Measurements from ENCODE around the gene RBM20.

DNA sequence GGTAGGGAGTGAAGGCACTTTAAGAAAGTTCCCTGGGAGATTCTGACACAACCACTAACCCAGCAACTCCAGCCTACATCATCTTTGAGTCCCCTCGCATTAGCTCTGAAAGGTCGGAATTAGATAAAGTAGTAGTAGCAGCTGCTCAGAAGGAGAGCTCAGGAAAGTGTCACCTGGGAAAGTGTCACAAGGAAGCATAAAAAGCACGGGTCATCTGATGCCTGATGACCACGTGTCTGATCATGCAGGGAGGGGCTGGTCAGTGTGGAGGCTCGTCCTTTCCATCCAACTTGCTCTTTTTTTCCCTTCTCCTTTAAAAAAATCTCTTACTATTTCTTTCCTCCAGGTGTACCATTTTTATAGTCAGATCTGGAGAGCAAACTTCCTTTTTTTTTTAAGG, 180.5 kb downstream of the RBM20 start:
- TF ChIP-seq, protein P1, sequence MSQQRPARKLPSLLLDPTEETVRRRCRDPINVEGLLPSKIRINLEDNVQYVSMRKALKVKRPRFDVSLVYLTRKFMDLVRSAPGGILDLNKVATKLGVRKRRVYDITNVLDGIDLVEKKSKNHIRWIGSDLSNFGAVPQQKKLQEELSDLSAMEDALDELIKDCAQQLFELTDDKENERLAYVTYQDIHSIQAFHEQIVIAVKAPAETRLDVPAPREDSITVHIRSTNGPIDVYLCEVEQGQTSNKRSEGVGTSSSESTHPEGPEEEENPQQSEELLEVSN (IDR thresholded peaks at IDR 0.05; ENCODE audit: borderline replicate concordance, low read depth) = no peak
- TF ChIP-seq, protein P2, sequence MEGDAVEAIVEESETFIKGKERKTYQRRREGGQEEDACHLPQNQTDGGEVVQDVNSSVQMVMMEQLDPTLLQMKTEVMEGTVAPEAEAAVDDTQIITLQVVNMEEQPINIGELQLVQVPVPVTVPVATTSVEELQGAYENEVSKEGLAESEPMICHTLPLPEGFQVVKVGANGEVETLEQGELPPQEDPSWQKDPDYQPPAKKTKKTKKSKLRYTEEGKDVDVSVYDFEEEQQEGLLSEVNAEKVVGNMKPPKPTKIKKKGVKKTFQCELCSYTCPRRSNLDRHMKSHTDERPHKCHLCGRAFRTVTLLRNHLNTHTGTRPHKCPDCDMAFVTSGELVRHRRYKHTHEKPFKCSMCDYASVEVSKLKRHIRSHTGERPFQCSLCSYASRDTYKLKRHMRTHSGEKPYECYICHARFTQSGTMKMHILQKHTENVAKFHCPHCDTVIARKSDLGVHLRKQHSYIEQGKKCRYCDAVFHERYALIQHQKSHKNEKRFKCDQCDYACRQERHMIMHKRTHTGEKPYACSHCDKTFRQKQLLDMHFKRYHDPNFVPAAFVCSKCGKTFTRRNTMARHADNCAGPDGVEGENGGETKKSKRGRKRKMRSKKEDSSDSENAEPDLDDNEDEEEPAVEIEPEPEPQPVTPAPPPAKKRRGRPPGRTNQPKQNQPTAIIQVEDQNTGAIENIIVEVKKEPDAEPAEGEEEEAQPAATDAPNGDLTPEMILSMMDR (IDR thresholded peaks at IDR 0.05) = no peak
- no peak for TF ChIP-seq RAD21 (conservative IDR thresholded peaks at IDR 0.05 in 1 of 2, IDR thresholded peaks at IDR 0.05 in 1 of 2)
- no peak for TF ChIP-seq CHD2 (IDR thresholded peaks at IDR 0.05; ENCODE audit: low read length, partially characterized antibody)
- no peak for TF ChIP-seq SREBF2 (IDR thresholded peaks at IDR 0.05)
- no peak for TF ChIP-seq BHLHE40 (IDR thresholded peaks at IDR 0.05; ENCODE audit: low read depth, low read length)
- no peak for TF ChIP-seq ESRRA (IDR thresholded peaks at IDR 0.05; ENCODE audit: borderline replicate concordance, low read length)
- no peak for TF ChIP-seq NR3C1 (IDR thresholded peaks at IDR 0.05)
- no peak for TF ChIP-seq CEBPB (IDR thresholded peaks at IDR 0.05)

All from A549 (cell line).